GM19324 (cell line): ENCODE results near the gene KRT27.
A peak's percentile ranks its signal among the peaks of the same experiment; 100 is the strongest.
"Not testable (repeated sequence)": the region's sequence is repeated elsewhere in the genome, so short reads cannot be mapped to it uniquely, and the experiment has no call there.

Source experiments
- ATAC-seq: cut with Tn5 transposase; IDR thresholded peaks from one replicate; pipeline ENCODE4 v1.9.1; 2021; ENCODE audit warnings: mild to moderate bottlenecking, moderate library complexity; ENCODE audit not compliant: unreplicated experiment, low FRiP score

Gene KRT27, protein sequence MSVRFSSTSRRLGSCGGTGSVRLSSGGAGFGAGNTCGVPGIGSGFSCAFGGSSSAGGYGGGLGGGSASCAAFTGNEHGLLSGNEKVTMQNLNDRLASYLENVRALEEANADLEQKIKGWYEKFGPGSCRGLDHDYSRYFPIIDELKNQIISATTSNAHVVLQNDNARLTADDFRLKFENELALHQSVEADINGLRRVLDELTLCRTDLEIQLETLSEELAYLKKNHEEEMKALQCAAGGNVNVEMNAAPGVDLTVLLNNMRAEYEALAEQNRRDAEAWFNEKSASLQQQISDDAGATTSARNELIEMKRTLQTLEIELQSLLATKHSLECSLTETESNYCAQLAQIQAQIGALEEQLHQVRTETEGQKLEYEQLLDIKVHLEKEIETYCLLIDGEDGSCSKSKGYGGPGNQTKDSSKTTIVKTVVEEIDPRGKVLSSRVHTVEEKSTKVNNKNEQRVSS

DNA sequence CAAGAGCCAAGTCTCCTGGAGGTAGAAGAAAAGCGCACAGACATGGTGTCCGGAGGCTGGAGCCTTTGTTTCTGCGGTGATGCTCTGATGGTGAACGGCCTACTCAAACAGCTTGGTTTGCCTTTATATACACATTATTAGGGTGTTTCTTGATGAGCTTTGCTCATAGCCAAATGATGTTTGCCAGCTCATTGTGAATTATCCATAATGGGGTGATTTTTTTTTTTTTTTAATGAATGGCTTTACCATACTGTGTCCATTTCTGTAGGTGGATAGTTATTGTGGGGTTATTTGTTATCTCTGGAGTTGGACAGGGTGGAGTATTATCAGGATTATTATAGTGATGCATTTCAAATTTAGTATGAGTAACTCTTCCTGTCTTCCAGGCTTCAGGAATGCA lies at the start of gene KRT27:
TSS of gene KRT27 (minus strand) at position 101 of the 400 bp plus-strand sequence. CDS start at position 44, 57 bp downstream.
- ATAC-seq = no peak

DNA sequence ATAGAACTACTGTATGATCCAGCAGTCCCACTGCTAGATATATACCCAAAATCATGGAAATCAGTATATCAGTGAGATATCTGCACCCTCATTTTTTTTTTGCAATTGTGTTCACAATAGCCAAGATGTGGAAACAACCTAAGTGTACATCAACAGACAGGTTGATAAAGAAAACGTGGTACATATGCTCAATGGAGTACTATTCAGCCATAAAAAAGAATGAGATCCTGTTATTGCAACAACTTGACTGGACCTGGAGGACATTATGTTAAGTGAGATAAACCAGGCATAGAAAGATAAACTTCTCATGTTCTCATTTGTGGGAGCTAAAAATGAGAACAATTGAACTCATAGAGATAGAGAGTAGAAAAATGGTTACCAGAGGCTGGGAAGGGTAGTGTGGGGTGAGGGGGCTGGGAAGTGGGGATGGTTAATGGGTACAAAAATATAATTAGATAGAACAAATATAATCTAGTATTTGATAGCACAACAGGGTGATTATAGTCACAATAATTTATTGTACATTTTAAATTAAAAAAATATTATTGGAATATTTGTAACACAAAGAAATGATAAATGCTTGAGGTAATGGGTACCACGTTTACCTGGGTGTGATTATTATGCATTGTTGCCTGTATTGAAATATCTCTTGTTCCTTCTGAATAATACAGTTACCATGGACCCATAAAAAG lies 47.9 kb upstream of the KRT27 start:
- ATAC-seq = no peak

DNA sequence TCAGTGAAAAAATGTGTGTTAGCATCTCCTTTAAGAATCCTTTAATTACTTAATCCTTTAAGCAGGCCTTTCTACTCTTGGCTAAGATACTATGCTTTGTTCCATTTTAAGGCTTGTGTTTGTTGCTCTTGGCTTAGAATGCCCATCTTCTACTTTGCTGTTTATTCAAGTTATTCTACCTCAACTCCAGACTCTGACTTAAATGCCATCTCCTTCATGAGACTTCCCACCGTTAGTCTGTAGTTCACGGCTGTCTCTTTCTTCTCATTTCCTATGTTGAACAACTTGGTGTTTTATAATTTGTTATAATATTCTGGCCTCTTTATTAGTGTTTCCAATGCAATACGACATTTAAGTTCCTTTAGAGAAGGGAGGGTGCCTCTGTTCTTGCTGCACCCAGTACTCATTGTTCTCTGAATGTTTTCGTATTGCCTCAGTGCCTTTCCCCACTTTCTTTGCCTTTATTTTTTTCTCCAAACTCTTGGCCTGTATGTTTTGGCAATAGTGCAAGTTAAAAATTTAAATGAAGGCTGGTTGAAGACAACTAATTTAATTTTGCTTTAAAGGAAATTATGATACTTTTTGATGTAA lies 46.2 kb upstream of the KRT27 start:
- no peak for ATAC-seq

DNA sequence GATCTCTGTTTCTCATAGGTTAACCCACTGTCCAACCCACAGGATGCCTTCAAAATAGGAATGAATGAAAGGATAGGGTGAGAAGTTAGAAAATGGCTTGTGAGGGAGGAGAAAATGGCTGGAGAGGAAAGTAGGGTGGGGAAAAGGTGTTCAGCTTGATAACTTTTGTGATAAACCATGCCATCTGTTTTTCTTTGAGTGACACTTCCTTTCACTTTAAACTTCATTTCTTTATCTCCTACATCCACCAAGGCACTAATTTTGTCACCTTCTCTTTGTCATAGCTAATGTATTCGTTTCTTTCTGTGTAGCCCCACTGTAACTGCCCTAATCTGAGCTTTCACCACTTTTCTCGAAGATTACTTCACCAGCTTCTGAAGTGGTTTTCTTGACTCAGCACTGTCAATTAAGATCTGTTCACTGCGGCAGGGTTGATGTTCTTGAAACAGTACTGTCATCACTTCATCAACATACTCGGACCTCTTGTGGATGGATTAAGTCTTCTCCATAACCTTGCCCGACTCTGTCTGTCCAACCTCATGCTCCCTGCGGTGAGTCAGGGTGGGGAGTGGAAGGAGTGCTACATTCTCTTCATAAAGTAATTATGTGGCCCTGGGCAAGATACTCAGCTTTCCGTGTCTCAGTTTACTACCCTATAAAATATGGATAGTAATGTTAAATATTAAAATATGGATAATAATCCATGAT lies 45.5 kb upstream of the KRT27 start:
- ATAC-seq = no peak

DNA sequence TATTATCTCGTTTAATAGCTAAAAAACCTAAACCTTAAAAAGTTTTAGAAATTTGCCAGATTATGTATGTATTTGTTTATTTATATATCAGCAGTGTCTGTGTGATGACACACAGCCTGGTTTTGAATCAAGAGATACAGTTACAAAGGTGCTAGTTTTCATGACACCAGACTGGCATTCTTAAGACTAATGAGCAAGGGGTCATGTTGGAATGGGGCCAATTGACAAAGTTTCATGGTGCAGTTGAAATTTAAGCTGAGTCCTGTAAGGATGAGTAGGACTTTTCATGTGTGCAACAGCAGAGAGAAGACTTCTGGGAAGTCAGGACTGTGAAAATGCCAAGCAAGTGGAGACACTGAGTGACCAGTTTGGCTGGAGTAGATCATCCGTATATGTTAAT lies 43.2 kb upstream of the KRT27 start:
- no peak for ATAC-seq

DNA sequence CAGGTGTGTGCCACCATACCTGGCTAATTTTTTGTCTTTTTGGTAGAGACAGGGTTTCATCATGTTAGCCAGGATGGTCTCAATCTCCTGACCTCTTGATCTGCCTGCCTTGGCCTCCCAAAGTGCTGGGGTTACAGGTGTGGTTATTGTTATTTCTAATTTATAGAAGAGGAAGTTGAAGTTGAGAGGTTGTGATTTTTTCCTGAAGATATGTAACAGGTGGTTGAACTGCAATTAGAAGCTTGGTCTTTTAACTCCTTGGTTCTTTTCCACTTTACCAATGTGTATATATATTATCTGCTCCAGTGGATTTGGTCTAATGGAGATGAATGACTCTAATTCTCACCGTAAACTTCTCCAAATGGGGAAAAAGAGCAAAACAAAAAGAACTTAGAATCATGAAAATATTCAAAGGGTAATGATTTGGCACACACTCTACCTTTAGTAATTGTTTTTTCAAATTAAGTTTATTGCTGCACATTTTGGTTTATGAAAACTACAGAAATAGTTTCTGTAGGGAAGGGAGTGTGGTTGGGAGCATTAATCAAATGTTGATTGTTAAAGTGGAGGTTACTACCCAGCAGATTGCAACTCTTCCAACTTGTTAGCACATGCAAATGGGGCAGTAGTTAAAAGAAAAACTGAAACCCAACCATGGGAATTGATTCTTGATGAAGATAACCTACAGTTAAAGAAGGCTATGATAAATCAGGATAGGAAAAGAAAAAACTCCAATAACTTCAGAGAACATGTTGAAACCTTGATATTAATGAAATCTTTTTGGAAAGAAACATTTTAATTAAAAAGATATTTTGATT lies 41.9 kb upstream of the KRT27 start:
- ATAC-seq = no peak

DNA sequence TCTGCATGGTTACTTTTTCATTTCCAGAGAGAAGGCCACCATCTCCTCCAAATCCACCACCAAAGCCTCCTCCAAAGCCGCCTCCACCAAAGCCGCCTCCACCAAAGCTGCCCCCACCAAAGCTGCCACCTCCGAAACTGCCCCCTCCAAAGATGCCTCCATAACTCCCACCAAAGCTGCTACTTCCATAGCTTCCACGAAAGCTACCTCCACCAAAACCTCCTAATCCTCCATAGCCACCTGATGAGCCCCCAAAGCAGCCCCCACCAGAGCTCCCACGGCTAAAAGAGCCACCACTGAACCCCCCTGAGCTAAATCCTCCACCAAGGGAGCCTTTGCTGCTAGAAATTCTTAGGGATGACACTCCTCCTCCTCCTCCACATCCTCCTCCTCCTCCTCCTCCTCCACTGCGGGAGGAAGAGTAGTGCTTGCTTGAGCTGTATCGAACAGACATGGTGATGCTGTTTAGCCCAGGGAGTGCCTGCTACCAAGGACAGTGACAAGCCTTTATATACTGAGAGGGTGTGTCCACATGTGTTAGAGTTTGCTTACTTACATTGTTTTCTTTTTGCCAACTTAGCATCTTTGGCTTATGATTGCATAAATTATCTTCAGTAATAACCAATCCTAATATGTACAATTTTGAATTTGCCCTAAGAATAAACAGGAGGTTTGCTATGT lies 39.9 kb upstream of the KRT27 start, which contains the start of gene KRT10:
TSS of gene KRT10 (minus strand) at position 483 of the 681 bp plus-strand sequence. CDS start at position 454, 29 bp downstream.
- no peak for ATAC-seq

DNA sequence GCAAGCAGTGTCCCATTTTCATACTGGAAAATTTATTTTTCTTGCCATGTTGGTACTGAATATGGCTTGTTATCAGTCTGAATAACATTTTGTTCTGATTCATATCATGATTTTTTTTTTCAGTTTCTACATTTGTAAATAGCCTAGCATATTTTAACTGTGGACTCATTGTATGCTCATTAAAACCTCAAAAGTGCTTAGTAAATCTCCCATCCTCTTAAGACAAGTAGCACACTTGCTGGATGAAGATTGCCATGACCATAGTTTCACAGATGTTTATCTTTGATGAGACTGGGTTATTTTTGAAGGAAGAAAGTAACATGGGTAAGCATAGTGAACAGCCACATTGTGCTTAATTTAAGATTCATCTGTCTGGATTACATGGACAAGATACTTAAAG lies 39.2 kb upstream of the KRT27 start:
- ATAC-seq = no peak

DNA sequence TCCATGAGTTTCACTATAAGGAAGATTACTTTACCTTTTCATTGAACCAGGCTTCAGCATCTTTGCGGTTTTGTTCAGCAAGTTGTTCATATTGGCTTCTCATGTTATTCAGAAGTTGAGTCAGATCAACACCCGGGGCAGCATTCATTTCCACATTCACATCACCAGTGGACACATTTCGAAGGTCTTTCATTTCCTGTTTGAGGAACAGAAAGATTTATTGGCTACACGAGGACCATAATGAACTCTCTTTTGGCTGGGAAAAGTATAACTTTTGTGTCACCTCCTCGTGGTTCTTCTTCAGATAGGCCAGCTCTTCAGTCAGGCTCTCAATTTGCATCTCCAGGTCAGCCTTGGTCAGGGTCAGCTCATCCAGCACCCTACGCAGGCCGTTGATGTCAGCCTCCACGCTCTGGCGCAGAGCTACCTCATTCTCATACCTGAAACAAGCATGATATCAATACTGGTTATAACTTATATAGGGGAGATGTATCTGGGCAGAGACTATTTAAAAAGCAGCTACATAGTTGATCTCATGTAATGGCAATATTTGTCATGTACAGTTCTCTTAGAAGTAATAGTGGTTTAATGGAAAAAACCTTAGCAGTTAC lies 38.0 kb upstream of the KRT27 start:
- no peak for ATAC-seq

DNA sequence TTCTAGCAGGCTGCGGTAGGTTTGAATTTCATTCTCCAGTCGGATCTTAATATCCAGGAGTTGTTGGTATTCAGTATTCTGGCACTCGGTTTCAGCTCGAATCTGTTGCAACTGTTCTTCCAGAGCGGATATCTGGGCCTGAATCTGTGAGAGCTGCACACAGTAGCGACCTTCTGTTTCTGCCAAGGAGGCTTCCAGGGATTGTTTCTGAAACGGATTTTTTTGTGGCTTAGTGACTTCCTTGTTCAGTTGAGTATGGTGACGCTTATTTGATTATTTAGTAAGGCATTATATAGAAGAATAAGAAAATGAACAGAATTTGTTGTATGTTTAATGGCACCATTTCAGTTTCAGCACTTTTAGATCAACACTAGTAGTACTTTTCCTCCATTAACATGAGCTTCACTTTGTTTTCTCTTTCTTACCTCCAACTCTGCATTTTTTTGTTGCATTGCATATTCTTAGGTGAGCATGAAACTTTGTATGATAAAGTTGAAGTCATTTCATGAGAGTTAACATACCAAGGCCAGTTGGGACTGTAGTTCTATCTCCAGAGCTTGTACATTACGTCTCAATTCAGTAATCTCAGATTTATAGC lies 37.3 kb upstream of the KRT27 start:
- no peak for ATAC-seq

DNA sequence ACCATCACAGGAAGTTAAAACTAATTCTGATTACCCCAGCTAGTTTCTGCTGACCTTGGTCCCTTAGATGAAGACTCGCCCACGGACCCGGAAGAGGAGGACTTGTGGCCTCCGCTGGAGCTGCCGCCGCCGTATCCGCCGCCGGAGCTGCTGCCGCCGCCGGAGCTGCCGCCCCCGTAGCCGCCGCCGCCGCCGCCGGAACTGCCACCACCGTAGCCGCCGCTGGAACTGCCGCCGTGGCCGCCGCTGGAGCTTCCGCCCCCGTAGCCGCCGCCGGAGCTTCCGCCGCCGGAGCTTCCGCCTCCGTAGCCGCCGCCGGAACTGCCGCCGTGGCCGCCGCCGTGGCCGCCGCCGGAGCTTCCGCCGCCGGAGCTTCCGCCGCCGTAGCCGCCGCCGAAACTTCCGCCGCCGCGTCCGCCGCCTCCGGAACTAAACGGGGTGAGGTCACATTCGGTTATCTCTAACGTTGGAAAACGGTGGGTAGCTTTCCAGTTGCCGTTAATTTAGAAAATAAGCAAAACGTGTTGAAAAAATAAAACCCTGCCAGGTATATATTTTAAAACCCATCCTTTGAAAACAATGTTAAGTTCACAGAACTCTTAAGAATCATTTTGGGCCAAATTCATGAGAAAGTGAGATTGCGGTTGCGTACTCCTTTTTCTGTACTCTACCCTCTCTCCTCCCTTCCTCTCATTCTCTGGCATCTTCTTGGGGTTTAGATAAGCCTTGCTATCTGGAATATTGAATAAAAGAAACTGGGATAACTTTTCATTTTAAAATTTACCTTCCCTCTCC lies 36.6 kb upstream of the KRT27 start:
- peak; percentile 96 for ATAC-seq

DNA sequence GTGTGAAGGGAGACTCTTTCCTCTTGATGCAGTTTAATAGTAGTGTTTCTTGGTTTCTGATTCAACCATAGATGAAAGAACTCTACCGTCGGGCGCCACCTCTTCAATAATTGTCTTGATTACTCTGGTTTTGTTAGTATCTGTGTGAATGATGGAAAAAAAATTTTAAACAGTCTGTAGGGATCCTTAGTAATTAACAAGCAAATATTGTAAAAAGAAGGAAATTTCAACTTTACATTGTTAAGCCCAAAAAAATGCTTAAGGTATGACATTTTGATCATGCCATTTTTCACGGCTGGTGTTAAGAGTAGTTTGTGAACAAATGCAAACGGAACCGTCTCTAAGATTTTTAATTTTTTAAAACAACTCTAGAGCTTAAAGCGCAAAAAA lies 36.0 kb upstream of the KRT27 start:
- ATAC-seq = peak; percentile 7

DNA sequence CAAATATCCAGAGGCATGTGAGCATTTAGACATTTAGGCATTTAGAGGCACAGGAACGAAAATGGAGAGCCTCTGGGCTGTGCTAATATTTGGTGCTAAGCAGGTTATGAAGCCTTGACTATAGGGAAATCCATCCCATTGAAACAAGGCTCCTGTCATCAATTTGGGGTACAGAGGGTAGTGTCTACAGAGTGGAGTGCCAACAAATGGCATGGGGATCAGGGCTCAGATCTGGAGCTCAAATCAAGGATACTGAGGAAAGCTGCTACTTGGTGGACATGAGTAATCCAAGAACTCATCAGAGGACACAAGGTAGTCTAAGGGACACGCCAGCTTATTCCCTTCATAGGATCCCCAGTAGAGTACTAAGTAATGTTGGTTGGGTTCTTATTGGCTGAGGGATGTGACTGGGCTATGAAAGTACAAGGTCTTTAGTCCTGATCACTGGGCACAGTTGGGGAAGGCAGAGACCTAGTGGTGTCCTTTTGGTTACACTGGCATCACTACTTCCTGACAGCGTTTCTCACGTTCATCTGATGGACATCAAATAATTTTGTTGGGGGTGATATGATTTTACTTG lies 34.8 kb upstream of the KRT27 start:
- no peak for ATAC-seq

DNA sequence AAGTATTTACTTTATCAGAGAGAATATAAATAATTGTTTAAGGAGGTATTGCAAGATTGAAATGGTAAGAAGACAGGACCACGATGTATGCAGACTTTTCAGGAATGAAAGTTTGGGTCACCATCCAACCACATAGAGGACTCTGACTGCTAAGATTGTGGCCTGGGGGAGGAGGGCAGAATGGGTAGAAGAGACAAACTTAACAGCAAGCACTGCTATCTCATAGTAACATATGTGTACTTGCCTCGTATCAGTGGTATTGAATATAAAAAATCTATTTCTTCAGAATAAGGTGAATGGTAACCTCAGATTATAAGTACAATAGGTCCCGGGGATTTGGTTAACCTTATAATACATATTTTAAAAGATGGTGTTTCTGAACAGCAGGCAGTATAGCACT lies 34.2 kb upstream of the KRT27 start:
- ATAC-seq = no peak

DNA sequence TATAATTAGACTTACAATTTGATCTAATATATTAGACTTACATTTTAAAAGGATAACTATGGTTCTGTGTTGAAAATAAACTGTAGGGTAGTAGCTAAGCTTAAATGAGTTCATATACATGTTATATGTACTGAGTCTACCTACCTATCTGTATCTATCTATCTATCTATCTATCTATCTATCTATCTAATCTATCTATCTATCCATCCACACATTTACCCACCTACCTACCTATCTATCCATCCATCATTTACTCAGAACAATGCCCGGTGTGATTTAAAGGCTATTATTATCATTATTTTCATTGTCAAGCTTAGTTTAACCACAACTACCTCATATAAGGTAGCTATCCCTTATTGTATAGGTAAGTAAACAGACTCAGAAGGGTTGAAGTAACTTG lies 33.0 kb upstream of the KRT27 start:
- ATAC-seq = no peak

DNA sequence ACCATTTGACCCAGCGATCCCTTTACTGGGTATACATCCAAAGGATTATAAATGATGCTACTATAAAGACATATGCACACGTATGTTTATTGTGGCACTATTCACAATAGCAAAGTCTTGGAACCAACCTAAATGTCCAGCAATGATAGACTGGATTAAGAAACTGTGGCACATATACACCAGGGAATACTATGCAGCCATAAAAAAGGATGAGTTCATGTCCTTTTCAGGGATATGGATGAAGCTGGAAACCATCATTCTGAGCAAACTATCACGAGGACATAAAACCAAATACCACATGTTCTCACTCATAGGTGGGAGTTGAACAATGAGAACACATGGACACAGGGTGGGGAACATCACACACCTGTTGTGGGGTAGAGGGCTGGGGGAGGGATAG lies 32.3 kb upstream of the KRT27 start:
- ATAC-seq = not testable (repeated sequence)

DNA sequence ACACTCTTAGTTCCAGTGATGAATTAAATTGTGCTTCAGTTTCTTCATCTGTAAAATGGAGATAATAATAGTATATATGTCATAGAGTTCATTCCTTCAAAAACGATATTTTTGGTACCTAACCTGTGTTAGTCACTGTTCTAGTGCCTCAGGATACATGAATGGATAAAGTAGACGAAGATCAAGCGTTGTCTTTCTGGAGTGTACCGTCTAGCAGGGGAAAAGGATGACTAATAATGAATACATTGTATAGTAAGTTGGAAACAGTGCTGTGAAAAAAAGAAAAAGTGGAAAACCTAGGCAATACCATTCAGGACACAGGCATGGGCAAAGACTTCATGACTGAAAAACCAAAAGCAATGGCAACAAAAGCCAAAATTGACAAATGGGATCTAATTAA lies 31.5 kb upstream of the KRT27 start:
- no peak for ATAC-seq
